ENCODE measurements around the gene PNMA3.
A peak's percentile ranks its signal among the peaks of the same experiment; 100 is the strongest.
"Not testable (repeated sequence)": the region's sequence is repeated elsewhere in the genome, so short reads cannot be mapped to it uniquely, and the experiment has no call there.

Gene PNMA3

GRCh38 chrX:153055871-153056749, at the start of gene PNMA3:
Gene PNMA3 (plus strand): TSS chrX:153056470. CDS start chrX:153057056, 586 bp downstream.
- DNase-seq: no peak

- not testable (repeated sequence) for DNase-seq
These were observed 39.1 kb upstream of the PNMA3 start for GRCh38 chrX:153017174-153017573.

- no peak for DNase-seq
These were observed 37.1 kb upstream of the PNMA3 start for GRCh38 chrX:153019166-153019565.

GRCh38 chrX:153026501-153026900, 29.8 kb upstream of the PNMA3 start:
- DNase-seq: not testable (repeated sequence)

GRCh38 chrX:153028487-153028886, 27.8 kb upstream of the PNMA3 start:
- not testable (repeated sequence) for DNase-seq

- no peak for DNase-seq
These were observed 27.1 kb upstream of the PNMA3 start for GRCh38 chrX:153029162-153029561.

- DNase-seq: no peak
These were observed 26.4 kb upstream of the PNMA3 start for GRCh38 chrX:153029875-153030274.

- DNase-seq: no peak
These were observed 25.5 kb upstream of the PNMA3 start for GRCh38 chrX:153030801-153031200.

- DNase-seq: peak; percentile 59
These were observed 23.7 kb upstream of the PNMA3 start for GRCh38 chrX:153032397-153033118.

GRCh38 chrX:153049093-153049492, 7.2 kb upstream of the PNMA3 start:
- no peak for DNase-seq

GRCh38 chrX:153052534-153052933, 3.7 kb upstream of the PNMA3 start:
- DNase-seq: no peak

GRCh38 chrX:153057281-153057680, 1.0 kb downstream of the PNMA3 start:
- DNase-seq: no peak

GRCh38 chrX:153059191-153060094, 3.2 kb downstream of the PNMA3 start:
- DNase-seq: no peak

- no peak for DNase-seq
These were observed 3.8 kb downstream of the PNMA3 start for GRCh38 chrX:153060095-153060445.

GRCh38 chrX:153061732-153062131, 5.5 kb downstream of the PNMA3 start:
- DNase-seq: no peak

- DNase-seq: no peak
These were observed 7.0 kb downstream of the PNMA3 start for GRCh38 chrX:153063315-153063714.

GRCh38 chrX:153064061-153064460, 7.8 kb downstream of the PNMA3 start:
- DNase-seq: no peak

GRCh38 chrX:153065389-153065788, 9.1 kb downstream of the PNMA3 start:
- DNase-seq: no peak

- not testable (repeated sequence) for DNase-seq
These were observed 10.1 kb downstream of the PNMA3 start for GRCh38 chrX:153066402-153066801.

- DNase-seq: not testable (repeated sequence)
These were observed 15.8 kb downstream of the PNMA3 start, which contains the start of gene PNMA6A for GRCh38 chrX:153071909-153072583. Gene PNMA6A (plus strand): TSS chrX:153072454. CDS start chrX:153073063, 609 bp downstream.

GRCh38 chrX:153073331-153073730, 17.1 kb downstream of the PNMA3 start:
- DNase-seq: not testable (repeated sequence)

GRCh38 chrX:153074262-153074899, 18.1 kb downstream of the PNMA3 start:
- DNase-seq: no peak
